GM23248 (cell line): ENCODE results near the gene MAPK8.

ENCODE experiments used
- EZH2 ChIP-seq: fragments of 200-600 bp; sonication (generic); IDR thresholded peaks from 2 replicates; pipeline ENCODE4 v1.6.1; 2018; ENCODE audit warnings: antibody characterized with exemption, mild to moderate bottlenecking; ENCODE audit not compliant: insufficient read depth, poor library complexity, severe bottlenecking
- EZH2phosphoT487 ChIP-seq: fragments of 200-600 bp; sonication (generic); IDR thresholded peaks from 2 replicates; pipeline ENCODE4 v1.6.1; 2018; ENCODE audit warnings: antibody characterized with exemption, moderate library complexity, mild to moderate bottlenecking, low read depth; ENCODE audit not compliant: insufficient read depth

GRCh38 chr10:48286356-48286755 lies 20.1 kb upstream of the MAPK8 start:
- no peak for TF ChIP-seq EZH2phosphoT487
- TF ChIP-seq EZH2, result no peak
